H1 (cell line): ENCODE measurements around the gene PPP4R3C. TPM values are rescaled to one million over a fixed set of nuclear protein-coding genes. Genes with fewer than 3 reads are reported as not detected.

Source experiments
- CTCF ChIA-PET: fragments of 300-600 bp; sonication (Branson Sonifier 250); formaldehyde crosslinking; loops from one replicate; lab custom pipeline; 2021; ENCODE audit not compliant: partially characterized antibody; lab: Charles Lee
- POLR2A ChIA-PET: fragments of 300-600 bp; sonication (Branson Sonifier 250); formaldehyde crosslinking; loops from one replicate; lab custom pipeline; 2021; ENCODE audit warnings: inconsistent platforms; ENCODE audit not compliant: partially characterized antibody; lab: Charles Lee
- DNase-seq, 2 experiments: peaks; one replicate each; pipeline versions ENCODE4 v3.0.0 to v3.0.0-alpha.2; 2010 to 2022; ENCODE audit warnings: low spot score in 2 of 2, low read depth in 1 of 2, mixed read lengths in 1 of 2
- FAIRE-seq: peaks from 2 replicates; lab custom pipeline; 2011; peaks lifted over from hg19 to GRCh38; lab: Jason Lieb, UNC
- H2AFZ ChIP-seq: 2 replicates; pipeline ENCODE4 v1.8.1; 2012; ENCODE audit warnings: low read length, inconsistent platforms
- H2AK5ac ChIP-seq: 2 replicates; pipeline ENCODE4 v1.6.1; 2013; ENCODE audit warnings: low read depth, low read length
- H2BK120ac ChIP-seq: replicated peaks from 2 replicates; pipeline ENCODE3; 2013; ENCODE audit warnings: low read depth, low read length, inconsistent platforms
- H2BK12ac ChIP-seq: 2 replicates; pipeline ENCODE4 v1.6.1; 2013; ENCODE audit warnings: low read depth, low read length
- H2BK15ac ChIP-seq: 2 replicates; pipeline ENCODE4 v1.6.1; 2013; ENCODE audit warnings: low read length
- H2BK20ac ChIP-seq: 2 replicates; pipeline ENCODE4 v1.6.1; 2013; ENCODE audit warnings: low read length
- H2BK5ac ChIP-seq: 2 replicates; pipeline ENCODE4 v1.6.1; 2013; ENCODE audit warnings: low read depth, low read length
- H3K14ac ChIP-seq: 2 replicates; pipeline ENCODE4 v1.6.1; 2013; ENCODE audit warnings: inconsistent platforms; ENCODE audit not compliant: insufficient read length
- H3K18ac ChIP-seq: 2 replicates; pipeline ENCODE4 v1.6.1; 2013; ENCODE audit warnings: low read length; ENCODE audit errors: extremely low read depth
- H3K23ac ChIP-seq: 2 replicates; pipeline ENCODE4 v1.6.1; 2013; ENCODE audit warnings: inconsistent platforms; ENCODE audit not compliant: insufficient read length
- H3K23me2 ChIP-seq: 2 replicates; pipeline ENCODE4 v1.6.1; 2013; ENCODE audit warnings: low read depth, low read length
- H3K27ac ChIP-seq: 2 replicates; pipeline ENCODE4 v1.6.1; 2011; ENCODE audit warnings: low read depth, low read length, inconsistent platforms
- H3K27me3 ChIP-seq, 4 experiments: replicated peaks in 1 of 4; 1 replicate in 1 of 4; 2 replicates in 3 of 4; pipeline versions ENCODE4 v1.6.1 to v1.8.1; 2011 to 2013; ENCODE audit warnings: low read length in 3 of 4, mild to moderate bottlenecking in 3 of 4, inconsistent platforms in 2 of 4, mixed read lengths in 2 of 4, moderate library complexity in 1 of 4; ENCODE audit not compliant: control insufficient read depth in 3 of 4, insufficient read depth in 3 of 4; ENCODE audit errors: extremely low read depth in 1 of 4
- H3K36me3 ChIP-seq, 4 experiments: 2 replicates each; pipeline versions ENCODE4 v1.6.1 to v1.8.1; 2011 to 2013; ENCODE audit warnings: mild to moderate bottlenecking in 4 of 4, low read length in 3 of 4, moderate library complexity in 2 of 4, control low read depth in 1 of 4, inconsistent platforms in 1 of 4; ENCODE audit not compliant: insufficient read depth in 4 of 4, control insufficient read depth in 2 of 4
- H3K4ac ChIP-seq: replicated peaks from 2 replicates; pipeline ENCODE3; 2013; ENCODE audit warnings: low read length, low read depth, mixed read lengths, inconsistent platforms; ENCODE audit not compliant: insufficient read length
- H3K4me1 ChIP-seq, 4 experiments: replicated peaks in 1 of 4; 1 replicate in 1 of 4; 2 replicates in 3 of 4; pipeline versions ENCODE4 v1.6.1 to v1.8.1; 2011 to 2013; ENCODE audit warnings: low read length in 3 of 4, inconsistent platforms in 2 of 4, mixed read lengths in 1 of 4; ENCODE audit not compliant: insufficient read depth in 4 of 4, control insufficient read depth in 3 of 4
- H3K4me2 ChIP-seq, 2 experiments: 2 replicates each; pipeline versions ENCODE4 v1.6.1 to v1.8.1; 2011 to 2013; ENCODE audit warnings: low read depth in 2 of 2, low read length in 2 of 2, control low read depth in 1 of 2, inconsistent platforms in 1 of 2, mild to moderate bottlenecking in 1 of 2; ENCODE audit not compliant: insufficient read depth in 1 of 2
- H3K4me3 ChIP-seq, 4 experiments: fragments of 200-600, 300-600 bp in 1 of 4; sonication (generic), shearing (Covaris generic), sonication (Bioruptor Twin) in 1 of 4; 2 replicates each; pipeline versions ENCODE4 v1.5.1 to v1.8.1; 2011 to 2016; ENCODE audit warnings: low read length in 4 of 4, low read depth in 3 of 4, control low read depth in 2 of 4, inconsistent platforms in 2 of 4, mild to moderate bottlenecking in 2 of 4, mixed read lengths in 1 of 4, moderate library complexity in 1 of 4; ENCODE audit not compliant: insufficient read depth in 2 of 4; ENCODE audit errors: extremely low read depth in 1 of 4
- H3K56ac ChIP-seq: replicated peaks from 2 replicates; pipeline ENCODE3; 2013; ENCODE audit warnings: low read depth, mild to moderate bottlenecking, mixed read lengths, low read length, inconsistent platforms; ENCODE audit not compliant: insufficient read length
- H3K79me1 ChIP-seq: 2 replicates; pipeline ENCODE4 v1.6.1; 2013; ENCODE audit warnings: low read depth, low read length, control low read depth
- H3K79me2 ChIP-seq, 2 experiments: 2 replicates each; pipeline versions ENCODE4 v1.6.1 to v1.8.1; 2012 to 2013; ENCODE audit warnings: low read length in 2 of 2, mild to moderate bottlenecking in 2 of 2, inconsistent platforms in 1 of 2; ENCODE audit not compliant: insufficient read depth in 2 of 2, control insufficient read depth in 1 of 2
- H3K9ac ChIP-seq, 4 experiments: replicated peaks in 1 of 4; 1 replicate in 1 of 4; 2 replicates in 3 of 4; pipeline versions ENCODE4 v1.6.1 to v1.8.1; 2011 to 2013; ENCODE audit warnings: low read depth in 3 of 4, low read length in 3 of 4, control low read depth in 2 of 4, mild to moderate bottlenecking in 2 of 4, moderate library complexity in 2 of 4, inconsistent platforms in 1 of 4; ENCODE audit errors: extremely low read depth in 1 of 4
- H3K9me3 ChIP-seq, 2 experiments: 2 replicates each; pipeline versions ENCODE4 v1.6.1 to v1.8.1; 2012 to 2013; ENCODE audit warnings: mild to moderate bottlenecking in 2 of 2, moderate library complexity in 2 of 2, control low read depth in 1 of 2, inconsistent platforms in 1 of 2, low read depth in 1 of 2, low read length in 1 of 2, mixed read lengths in 1 of 2; ENCODE audit not compliant: insufficient read depth in 2 of 2
- H4K20me1 ChIP-seq, 2 experiments: replicated peaks in 1 of 2; 2 replicates each; pipeline versions ENCODE3 to v1.8.1; 2011 to 2013; ENCODE audit warnings: inconsistent platforms in 2 of 2, low read length in 2 of 2, mild to moderate bottlenecking in 1 of 2; ENCODE audit not compliant: insufficient read depth in 2 of 2, control insufficient read depth in 1 of 2
- H4K5ac ChIP-seq: 2 replicates; pipeline ENCODE4 v1.6.1; 2013; ENCODE audit warnings: low read length, low read depth, mixed read lengths, inconsistent platforms; ENCODE audit not compliant: insufficient read length
- H4K8ac ChIP-seq: 2 replicates; pipeline ENCODE4 v1.8.0; 2013; ENCODE audit warnings: mild to moderate bottlenecking, moderate library complexity, low read length, inconsistent platforms; ENCODE audit not compliant: insufficient read depth; ENCODE audit errors: extremely low read depth
- H4K91ac ChIP-seq: replicated peaks from 2 replicates; pipeline ENCODE3; 2013; ENCODE audit warnings: low read length, mixed read lengths, inconsistent platforms; ENCODE audit not compliant: insufficient read length
- ATF2 ChIP-seq: IDR thresholded peaks from 2 replicates; pipeline ENCODE4 v1.6.1; 2012; ENCODE audit warnings: low read length, inconsistent platforms
- CBX8 ChIP-seq: fragments of 300-800, 300-1000 bp; sonication (generic); IDR thresholded peaks from 2 replicates; pipeline ENCODE4 v1.7.1; 2016; ENCODE audit warnings: low read depth, low read length, borderline replicate concordance
- CTCF ChIP-seq, 3 experiments: IDR thresholded peaks; 1 replicate in 2 of 3; 2 replicates in 1 of 3; pipeline versions ENCODE4 v1.5.1 to v1.6.1; 2011; ENCODE audit warnings: low read length in 3 of 3, mild to moderate bottlenecking in 3 of 3, inconsistent platforms in 2 of 3, low read depth in 1 of 3, moderate library complexity in 1 of 3; ENCODE audit not compliant: insufficient read depth in 1 of 3; ENCODE audit errors: control extremely low read depth in 1 of 3
- JUN ChIP-seq: IDR thresholded peaks from 2 replicates; pipeline ENCODE4 v1.6.1; 2011; ENCODE audit warnings: low read depth, mild to moderate bottlenecking, improper control_type of control experiment, low read length
- PHF8 ChIP-seq: fragments of 200-600 bp; sonication (generic); conservative IDR thresholded peaks from 2 replicates; pipeline ENCODE4 v1.7.1; 2012; ENCODE audit warnings: low read depth, mild to moderate bottlenecking, inconsistent platforms, low read length, moderate library complexity
- POLR2AphosphoS5 ChIP-seq: IDR thresholded peaks from 2 replicates; pipeline ENCODE4 v1.6.1; 2011; ENCODE audit warnings: low read depth, low read length
- POU5F1 ChIP-seq: IDR thresholded peaks from 2 replicates; pipeline ENCODE4 v1.6.1; 2011; ENCODE audit warnings: low read depth, mild to moderate bottlenecking, low read length, moderate library complexity
- SP4 ChIP-seq: IDR thresholded peaks from 2 replicates; pipeline ENCODE4 v1.6.1; 2012; ENCODE audit warnings: low read length, inconsistent platforms
- TBP ChIP-seq: IDR thresholded peaks from 2 replicates; pipeline ENCODE4 v1.6.1; 2011; ENCODE audit warnings: low read depth, low read length, improper control_type of control experiment
- TCF12 ChIP-seq: IDR thresholded peaks from 2 replicates; pipeline ENCODE4 v1.6.1; 2011; ENCODE audit warnings: low read depth, mild to moderate bottlenecking, low read length
- TEAD4 ChIP-seq: IDR thresholded peaks from 2 replicates; pipeline ENCODE4 v1.6.1; 2012; ENCODE audit warnings: low read depth, low read length, inconsistent platforms, mixed read lengths
- polyA plus RNA-seq, 7 experiments: library from polyadenylated mRNA; depleted of rRNA in 3 of 7; stranded (reverse) in 5 of 7; unstranded in 2 of 7; fragments of >200 nt in 5 of 7; fragments of 200-250 nt in 2 of 7; gene quantifications; 1 replicate in 5 of 7; 2 replicates in 1 of 7; 4 replicates in 1 of 7; pipeline versions ENCODE4 v1.2.1 to v1.2.3, GENCODE V29; 2011 to 2013; ENCODE audit warnings: missing spikeins in 2 of 7, mixed read lengths in 2 of 7
- total RNA-seq: library from RNA; stranded (reverse); fragmentation: NEBNext Ultra II Directional; extraction: Animal tissue kit (Norgen Biotek cat#: 25700); gene quantifications from 2 replicates; pipeline ENCODE4 v1.2.1, GENCODE V29; 2021

PPP4R3C gene
- total and polyA plus RNA-seq, 2 of the 8 experiments (the other 6 are each of a cell fraction or from before 2014, with no cell fraction given), result not detected

- TF ChIP-seq CTCF (IDR thresholded peaks at IDR 0.05; ENCODE audit: control extremely low read depth in 1 of 3, insufficient read depth in 1 of 3, low read depth in 1 of 3, low read length in 3 of 3) (no peak), CBX8 (no peak), POLR2AphosphoS5 (no peak), ATF2 (no peak), JUN (no peak), TBP (no peak), TEAD4 (no peak), TCF12 (no peak), POU5F1 (no peak), SP4 (no peak), PHF8 (no peak)
- no peaks in the 10 kb centered on the region for H3K4me1 ChIP-seq
- no peak overlapping the region for H2BK15ac ChIP-seq
- no peaks in the 10 kb centered on the region for H3K79me1 ChIP-seq
- no peak overlapping the region for H3K9ac ChIP-seq
- no peaks in the 10 kb centered on the region for H3K36me3 ChIP-seq
- no peak overlapping the region for H3K14ac ChIP-seq
- H4K5ac ChIP-seq, result no peak overlapping the region
- no peak overlapping the region for H4K8ac ChIP-seq
- no peak overlapping the region for H2AFZ ChIP-seq
- H3K18ac ChIP-seq, result no peak overlapping the region
- CTCF ChIA-PET, result no interaction called here
- no peaks in the 10 kb centered on the region for H4K20me1 ChIP-seq
- H2AK5ac ChIP-seq, result no peak overlapping the region
- H3K27ac ChIP-seq, result no peak overlapping the region
- DNase-seq (no peak), FAIRE-seq (no peak)
- H3K4ac ChIP-seq, result no peak overlapping the region
- no peak overlapping the region for H2BK120ac ChIP-seq
- H3K79me2 ChIP-seq, result no peaks in the 10 kb centered on the region
- H2BK20ac ChIP-seq, result no peak overlapping the region
- H3K9me3 ChIP-seq, result no peaks in the 10 kb centered on the region
- H3K23me2 ChIP-seq, result no peaks in the 10 kb centered on the region
- H3K4me2 ChIP-seq, result no peak overlapping the region
- no peak overlapping the region for H2BK12ac ChIP-seq
- no peak overlapping the region for H4K91ac ChIP-seq
- POLR2A ChIA-PET, result no interaction called here
- no peak overlapping the region for H3K4me3 ChIP-seq
- no peaks in the 10 kb centered on the region for H3K27me3 ChIP-seq
- H3K56ac ChIP-seq, result no peak overlapping the region
- no peak overlapping the region for H2BK5ac ChIP-seq
- no peak overlapping the region for H3K23ac ChIP-seq
These were observed 1.9 kb upstream of the PPP4R3C start for GRCh38 chrX:27465036-27465435.
